GM10266 (cell line): ENCODE data around the gene IFNA13.

Experiments
- DNase-seq: peaks from one replicate; pipeline ENCODE4 v3.0.0; 2012; ENCODE audit errors: extremely low spot score
- TF ChIP-seq, protein P1 (sequence below): IDR thresholded peaks from 2 replicates; pipeline ENCODE4 v1.5.1; 2012; ENCODE audit warnings: mild to moderate bottlenecking, low read depth; ENCODE audit not compliant: control insufficient read depth, insufficient read depth; ENCODE audit errors: missing control alignments

Gene IFNA13

GRCh38 chr9:21404146-21404545 lies 36.3 kb upstream of the IFNA13 start:
- TF ChIP-seq, protein P1, sequence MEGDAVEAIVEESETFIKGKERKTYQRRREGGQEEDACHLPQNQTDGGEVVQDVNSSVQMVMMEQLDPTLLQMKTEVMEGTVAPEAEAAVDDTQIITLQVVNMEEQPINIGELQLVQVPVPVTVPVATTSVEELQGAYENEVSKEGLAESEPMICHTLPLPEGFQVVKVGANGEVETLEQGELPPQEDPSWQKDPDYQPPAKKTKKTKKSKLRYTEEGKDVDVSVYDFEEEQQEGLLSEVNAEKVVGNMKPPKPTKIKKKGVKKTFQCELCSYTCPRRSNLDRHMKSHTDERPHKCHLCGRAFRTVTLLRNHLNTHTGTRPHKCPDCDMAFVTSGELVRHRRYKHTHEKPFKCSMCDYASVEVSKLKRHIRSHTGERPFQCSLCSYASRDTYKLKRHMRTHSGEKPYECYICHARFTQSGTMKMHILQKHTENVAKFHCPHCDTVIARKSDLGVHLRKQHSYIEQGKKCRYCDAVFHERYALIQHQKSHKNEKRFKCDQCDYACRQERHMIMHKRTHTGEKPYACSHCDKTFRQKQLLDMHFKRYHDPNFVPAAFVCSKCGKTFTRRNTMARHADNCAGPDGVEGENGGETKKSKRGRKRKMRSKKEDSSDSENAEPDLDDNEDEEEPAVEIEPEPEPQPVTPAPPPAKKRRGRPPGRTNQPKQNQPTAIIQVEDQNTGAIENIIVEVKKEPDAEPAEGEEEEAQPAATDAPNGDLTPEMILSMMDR: no peak
- no peak for DNase-seq

DNA sequence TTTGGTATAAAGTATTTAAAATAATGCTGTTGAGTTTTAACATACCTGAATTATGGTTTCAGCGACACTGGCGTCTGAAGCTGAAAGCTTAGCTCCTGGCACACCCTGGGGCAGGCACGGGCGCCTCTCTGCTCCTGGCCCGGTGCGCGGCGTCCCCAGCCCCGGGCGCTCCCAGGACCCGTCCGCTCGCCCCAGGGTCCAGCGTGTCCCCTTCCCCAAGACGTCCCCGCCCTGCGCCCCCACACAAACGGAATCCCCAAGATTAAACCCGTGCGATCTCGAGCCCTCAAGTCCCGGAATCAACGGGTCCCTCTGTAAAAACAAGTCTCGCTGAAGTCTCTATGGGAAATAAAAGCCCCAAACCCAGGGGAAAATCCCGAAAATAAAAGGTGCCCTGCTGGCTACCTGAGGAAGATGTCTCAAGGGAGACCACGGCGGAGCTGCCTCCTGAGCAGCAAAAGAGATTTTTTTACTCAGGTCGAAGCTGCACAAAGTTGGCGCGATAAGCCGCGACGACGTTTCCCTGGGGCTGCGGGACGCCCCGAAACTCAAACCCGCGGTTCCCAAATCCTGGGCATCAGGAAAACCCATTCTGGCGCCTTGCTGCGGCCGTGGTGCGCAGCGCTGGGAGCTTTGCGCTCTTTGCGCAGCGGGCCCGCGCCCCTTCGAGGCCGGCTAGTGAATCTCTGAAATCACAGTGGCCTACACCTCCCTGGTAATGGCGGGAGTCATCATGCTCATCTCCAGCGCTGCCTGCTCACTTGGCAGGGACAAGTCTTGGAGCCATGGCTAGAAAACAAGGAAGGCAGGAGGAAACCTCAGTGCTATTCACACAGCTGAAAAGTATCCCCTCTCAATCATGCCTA lies 34.8 kb upstream of the IFNA13 start:
- TF ChIP-seq, protein P1: peak; percentile 35
- DNase-seq: peak; percentile 32

GRCh38 chr9:21399956-21400355 lies 32.1 kb upstream of the IFNA13 start:
- no peak for DNase-seq
- TF ChIP-seq, protein P1: no peak

DNA sequence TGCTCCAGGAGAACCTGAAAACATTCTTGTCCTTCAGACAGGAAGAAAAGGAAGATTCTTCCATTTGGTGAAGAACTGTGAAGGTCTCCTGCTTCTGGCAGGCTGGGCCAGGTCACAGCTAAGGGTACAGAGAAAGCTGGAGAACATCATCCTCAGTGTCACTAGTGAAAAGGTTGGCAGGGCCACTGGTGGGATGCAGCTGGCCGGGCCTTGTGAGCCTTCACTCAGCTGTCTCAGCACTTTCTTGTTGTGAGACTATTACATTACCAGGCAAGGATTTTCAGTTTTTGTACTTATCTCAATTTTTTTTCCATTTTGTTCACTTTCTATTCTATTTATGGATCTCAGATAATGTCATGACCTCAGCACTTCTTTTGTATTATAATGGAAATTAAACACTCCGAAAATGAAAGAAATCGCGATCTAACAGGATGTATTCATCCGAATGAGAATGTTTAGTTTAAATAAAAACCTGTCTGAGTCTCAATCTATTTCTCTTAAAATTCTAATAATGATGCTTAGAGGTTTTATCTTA lies 31.2 kb upstream of the IFNA13 start:
- TF ChIP-seq, protein P1: no peak
- no peak for DNase-seq

DNA sequence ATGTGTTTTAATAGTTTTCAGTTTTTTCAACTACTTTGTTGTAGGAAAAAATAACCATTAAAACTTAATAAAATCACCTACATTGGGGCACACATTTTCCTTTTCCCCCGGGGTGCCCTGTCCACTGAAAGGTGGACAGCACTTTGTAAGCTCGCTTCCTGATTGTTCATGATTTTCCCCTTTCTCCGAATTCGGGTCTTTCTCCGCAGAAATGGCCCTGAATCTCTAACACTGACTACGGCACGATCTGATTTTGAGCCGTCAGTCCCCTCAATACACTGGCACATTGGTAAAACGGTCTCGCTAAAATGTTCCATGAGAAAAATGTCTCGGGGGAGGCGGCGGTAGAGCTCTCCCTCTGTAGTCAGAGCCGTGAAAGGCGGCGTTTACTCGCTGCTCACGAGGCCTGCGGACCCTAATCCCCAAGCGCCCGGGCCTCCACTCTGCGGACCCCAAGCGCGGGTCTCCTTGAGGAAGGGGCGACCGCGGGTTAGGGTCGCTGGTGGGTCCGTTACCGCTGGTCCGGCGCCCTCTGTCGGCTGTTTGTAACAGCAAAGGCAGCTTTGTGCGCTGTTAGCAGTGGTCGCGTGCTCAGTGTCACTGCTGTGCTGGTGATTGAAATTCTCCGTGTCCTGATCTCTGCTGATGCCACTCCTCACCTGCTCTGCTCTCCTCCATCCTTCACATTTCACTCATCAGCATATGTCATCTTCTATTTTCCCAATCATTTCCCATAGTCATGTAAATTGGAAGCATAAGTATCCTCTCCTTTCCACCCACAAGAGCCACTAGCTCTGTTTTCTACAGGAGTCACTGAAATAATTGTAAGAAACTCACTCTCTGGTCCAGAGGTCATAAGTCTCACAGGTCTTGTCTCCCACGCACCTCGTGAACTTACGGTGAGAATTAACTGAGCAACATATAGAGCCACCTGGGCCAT lies 28.2 kb upstream of the IFNA13 start:
- DNase-seq: peak; percentile 42
- TF ChIP-seq, protein P1: peak; percentile 96

DNA sequence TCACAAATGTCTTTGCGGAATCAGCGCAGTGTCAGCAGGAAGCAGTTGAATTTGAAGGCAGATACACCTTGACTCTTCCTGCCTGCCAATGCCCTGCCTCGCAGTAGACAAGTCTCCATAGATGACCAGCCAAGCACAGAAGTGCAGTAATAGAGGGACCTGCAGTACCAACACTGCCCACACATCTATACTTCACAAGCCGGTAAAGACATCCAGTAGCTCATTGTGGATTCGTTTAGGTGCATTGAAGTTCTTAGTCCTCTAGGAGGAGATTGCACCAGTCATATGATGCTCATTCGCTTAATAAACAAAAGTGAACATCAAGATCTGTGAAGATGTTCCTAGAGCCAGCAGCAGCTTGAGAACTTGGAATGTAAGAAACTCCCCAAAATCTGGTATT lies 24.4 kb upstream of the IFNA13 start:
- no peak for DNase-seq
- TF ChIP-seq, protein P1: no peak
